Bone marrow (tissue), 2 donors: Measurements from ENCODE around the gene NFKBIE.

Source experiments
- DNase-seq, 2 donors: peaks; one replicate each; lab custom pipeline; 2025; lab: John Stamatoyannopoulos, UW

The NFKBIE gene

GRCh38 chr6:44258325-44258863 lies 7.0 kb downstream of the NFKBIE start:
- DNase-seq = no peak

- no peak for DNase-seq
These were observed 7.5 kb downstream of the NFKBIE start for GRCh38 chr6:44257753-44258324.

GRCh38 chr6:44257025-44257752 lies 8.2 kb downstream of the NFKBIE start, which contains the start of gene SLC35B2:
Gene SLC35B2, minus strand, starts transcription at chr6:44257528. Its CDS starts 118 bp downstream, at chr6:44257410.
- DNase-seq = peak; percentile 23

- DNase-seq = no peak
These were observed 8.7 kb downstream of the NFKBIE start for GRCh38 chr6:44256775-44257024.

- no peak for DNase-seq
These were observed 9.2 kb downstream of the NFKBIE start for GRCh38 chr6:44255871-44256774.

- DNase-seq = no peak
These were observed 10.1 kb downstream of the NFKBIE start for GRCh38 chr6:44255105-44255808.

GRCh38 chr6:44254191-44255104 lies 10.9 kb downstream of the NFKBIE start:
- no peak for DNase-seq

- DNase-seq = peak; percentile 7 to 38
These were observed 11.8 kb downstream of the NFKBIE start for GRCh38 chr6:44253307-44254101.

GRCh38 chr6:44251576-44252524 lies 13.5 kb downstream of the NFKBIE start:
- no peak for DNase-seq

- DNase-seq = no peak
These were observed 14.6 kb downstream of the NFKBIE start for GRCh38 chr6:44250718-44251123.

- no peak for DNase-seq
These were observed 15.2 kb downstream of the NFKBIE start for GRCh38 chr6:44250067-44250717.

GRCh38 chr6:44249082-44249748 lies 16.1 kb downstream of the NFKBIE start:
- no peak for DNase-seq

- DNase-seq = no peak
These were observed 16.8 kb downstream of the NFKBIE start for GRCh38 chr6:44248579-44248978.

GRCh38 chr6:44247338-44248302 lies 17.7 kb downstream of the NFKBIE start:
- peak; percentile 66 to 77 for DNase-seq

- DNase-seq = peak; percentile 78 to 88
These were observed 18.6 kb downstream of the NFKBIE start, which contains the start of gene HSP90AB1 for GRCh38 chr6:44246663-44247337. Gene HSP90AB1, plus strand, starts transcription at chr6:44247101. Its CDS starts 1,529 bp downstream, at chr6:44248630.
